GM04504 (cell line): Measurements from ENCODE around the gene GYS1.

Source experiments
- DNase-seq: peaks from one replicate; pipeline ENCODE4 v3.0.0-alpha.2; 2012; ENCODE audit warnings: low read depth

Gene GYS1

DNA sequence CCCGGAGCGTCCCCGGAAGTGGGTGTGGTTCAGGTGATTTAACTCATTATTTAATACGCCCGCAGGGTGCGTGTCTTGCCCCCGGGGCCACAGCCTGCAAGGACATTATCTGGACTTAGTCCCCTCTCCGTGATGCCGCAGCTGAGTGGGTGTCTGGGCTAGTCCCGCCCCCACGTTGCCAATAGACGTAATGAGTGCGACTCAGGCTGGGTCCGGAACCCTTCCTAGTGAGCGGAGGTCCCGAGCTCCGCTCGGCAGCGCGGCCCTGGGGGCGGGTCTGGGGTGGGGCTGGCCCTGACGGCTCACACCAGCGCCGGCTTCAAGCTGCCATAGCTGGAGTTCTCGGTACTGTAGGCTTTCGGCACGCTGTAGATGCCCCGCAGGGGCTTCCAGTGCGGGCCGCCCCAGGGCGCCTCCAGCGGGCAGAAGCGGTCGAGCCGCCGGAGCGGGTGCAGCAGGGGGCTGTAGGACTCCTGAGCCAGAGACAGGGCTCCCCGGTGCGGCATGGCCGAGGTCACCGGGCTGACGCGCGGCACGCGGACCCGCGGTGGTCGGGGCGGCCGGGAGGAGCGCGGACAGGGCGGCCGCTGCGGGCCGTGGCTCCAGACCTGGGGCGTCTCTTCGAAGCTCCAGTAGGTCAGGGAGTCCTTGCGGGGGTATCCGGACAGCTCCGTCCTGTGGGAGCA lies 24.7 kb upstream of the GYS1 start:
- no peak for DNase-seq

DNA sequence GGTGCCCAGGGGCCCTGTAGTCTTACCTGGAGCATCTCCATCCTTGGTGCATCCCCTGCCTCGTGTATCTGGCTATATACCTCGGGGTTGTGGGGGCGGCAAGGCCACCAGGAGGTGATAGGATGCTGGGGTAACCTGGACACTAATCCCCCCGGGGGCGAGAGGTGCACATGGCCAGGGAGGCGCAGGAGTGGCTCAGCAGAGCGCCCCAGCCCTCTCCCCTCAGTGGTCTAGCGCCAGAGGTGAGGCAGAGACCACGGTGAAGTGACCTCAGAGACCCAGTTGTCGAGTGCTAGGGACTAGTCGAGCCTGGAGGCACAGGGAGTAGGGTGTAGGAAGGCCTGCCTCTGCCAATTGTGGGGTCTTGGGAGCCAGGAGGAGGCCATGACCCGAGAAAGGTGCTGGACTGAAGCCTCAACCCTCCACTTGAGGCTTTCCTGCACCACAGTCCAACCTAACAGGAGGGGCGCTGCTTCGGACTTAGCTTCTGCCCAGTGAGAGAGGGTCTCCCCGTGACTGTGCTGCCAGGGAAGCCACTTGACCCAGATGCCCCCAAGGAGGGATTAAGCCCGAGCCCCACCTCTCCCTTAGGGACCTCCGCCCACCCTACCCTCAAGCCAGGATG lies 24.0 kb upstream of the GYS1 start, which contains the start of gene LHB:
Gene LHB, minus strand, starts transcription at position 51 of the 625 bp plus-strand sequence. Its CDS starts 10 bp downstream, at position 41.
- DNase-seq, result no peak

DNA sequence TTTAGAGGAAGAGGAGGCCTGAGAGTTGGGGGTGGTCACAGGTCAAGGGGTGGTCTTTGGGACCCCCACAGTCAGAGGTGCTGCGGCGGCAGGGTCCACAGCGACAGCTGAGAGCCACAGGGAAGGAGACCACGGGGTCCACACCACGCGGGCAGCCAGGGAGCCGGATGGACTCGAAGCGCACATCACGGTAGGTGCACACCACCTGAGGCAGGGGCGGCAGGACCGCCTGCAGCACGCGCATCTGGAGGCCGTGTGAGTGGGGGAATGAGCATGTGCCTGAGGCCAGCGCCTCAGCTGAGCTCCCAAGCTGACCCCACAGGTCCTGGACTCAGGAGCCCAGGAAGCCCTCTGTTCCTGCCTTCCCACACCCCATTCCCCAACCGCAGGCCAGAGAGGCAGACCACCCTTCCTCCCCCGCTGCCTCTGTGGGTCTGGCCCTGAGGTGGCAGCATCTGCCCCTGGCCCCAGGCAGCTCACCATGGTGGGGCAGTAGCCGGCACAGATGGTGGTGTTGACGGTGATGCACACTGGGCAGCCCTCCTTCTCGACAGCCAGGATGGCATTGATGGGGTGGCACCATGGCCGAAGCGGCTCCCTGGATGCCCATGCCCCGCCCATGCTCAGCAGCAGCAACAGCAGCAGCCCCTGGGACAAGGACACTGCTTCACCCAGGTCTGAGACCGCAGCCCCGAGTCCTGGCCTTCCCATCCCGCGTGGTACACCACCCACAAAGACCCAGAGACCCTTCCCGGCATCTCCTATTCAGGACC lies 23.1 kb upstream of the GYS1 start:
- DNase-seq, result no peak

DNA sequence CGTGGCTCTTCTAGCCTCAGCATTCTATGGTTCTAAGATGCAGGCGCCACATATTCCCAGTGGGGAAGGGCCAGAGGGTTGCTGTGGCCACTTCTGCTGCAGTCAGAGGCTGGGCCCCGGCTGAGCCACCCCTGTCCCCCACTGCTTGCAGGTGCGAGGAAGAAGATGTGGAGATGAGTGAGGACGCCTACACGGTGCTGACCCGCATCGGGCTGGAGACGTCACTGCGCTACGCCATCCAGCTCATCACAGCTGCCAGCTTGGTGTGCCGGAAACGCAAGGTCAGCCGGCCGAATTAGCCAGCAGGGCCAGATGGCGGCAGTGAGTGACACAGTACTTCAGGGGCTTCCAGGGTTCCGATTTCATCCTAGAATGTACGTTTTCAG lies 21.8 kb upstream of the GYS1 start:
- DNase-seq, result no peak

DNA sequence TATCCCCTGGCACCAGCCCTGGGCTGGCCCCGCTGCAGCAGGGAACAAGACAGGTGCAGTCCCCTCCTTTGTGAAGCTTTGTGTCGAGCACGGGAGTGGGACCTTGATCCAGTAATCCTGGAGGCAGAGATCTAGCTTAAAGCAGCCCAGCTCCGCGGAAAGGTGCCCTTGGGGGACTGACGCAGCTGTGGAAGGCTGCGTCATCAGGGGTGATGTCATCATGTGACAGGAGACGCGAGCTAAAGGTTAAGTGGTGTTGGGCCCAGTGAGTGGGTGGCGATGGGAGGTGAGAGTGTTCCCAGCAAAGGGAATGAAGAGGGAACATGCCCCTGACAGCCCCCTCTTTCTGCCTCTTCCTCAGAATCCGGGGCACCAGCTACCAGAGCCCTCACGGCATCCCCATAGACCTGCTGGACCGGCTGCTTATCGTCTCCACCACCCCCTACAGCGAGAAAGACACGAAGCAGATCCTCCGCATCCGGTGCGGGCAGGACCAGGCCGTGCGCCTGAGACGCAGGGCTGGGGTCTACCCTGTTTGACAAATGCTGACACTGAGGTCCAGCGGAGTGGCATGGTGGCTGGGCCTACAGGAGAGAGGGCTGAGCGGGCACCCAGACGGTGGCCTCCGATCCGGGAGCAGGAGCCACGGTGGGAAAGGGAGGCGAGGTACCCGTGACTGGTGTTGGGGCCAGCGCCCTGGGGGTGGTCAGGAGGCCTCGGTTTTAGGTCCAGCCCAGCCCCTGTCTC lies 21.2 kb upstream of the GYS1 start:
- no peak for DNase-seq

DNA sequence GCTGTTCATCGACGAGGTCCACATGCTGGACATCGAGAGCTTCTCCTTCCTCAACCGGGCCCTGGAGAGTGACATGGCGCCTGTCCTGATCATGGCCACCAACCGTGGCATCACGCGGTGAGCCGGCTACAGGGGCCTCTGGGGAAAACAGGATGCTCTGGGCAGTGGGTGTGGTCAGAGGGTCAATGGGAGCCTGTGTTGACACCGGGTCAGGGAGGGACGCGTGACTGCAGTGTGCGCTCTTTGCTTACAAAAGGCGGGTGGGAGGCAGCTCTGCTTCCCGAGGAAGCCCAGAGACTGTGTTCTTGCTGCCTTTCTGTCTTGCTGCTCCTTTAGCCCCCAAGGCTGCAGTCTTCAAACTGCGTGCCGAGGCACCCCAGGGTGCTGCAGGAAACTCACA lies 18.1 kb upstream of the GYS1 start:
- no peak for DNase-seq

DNA sequence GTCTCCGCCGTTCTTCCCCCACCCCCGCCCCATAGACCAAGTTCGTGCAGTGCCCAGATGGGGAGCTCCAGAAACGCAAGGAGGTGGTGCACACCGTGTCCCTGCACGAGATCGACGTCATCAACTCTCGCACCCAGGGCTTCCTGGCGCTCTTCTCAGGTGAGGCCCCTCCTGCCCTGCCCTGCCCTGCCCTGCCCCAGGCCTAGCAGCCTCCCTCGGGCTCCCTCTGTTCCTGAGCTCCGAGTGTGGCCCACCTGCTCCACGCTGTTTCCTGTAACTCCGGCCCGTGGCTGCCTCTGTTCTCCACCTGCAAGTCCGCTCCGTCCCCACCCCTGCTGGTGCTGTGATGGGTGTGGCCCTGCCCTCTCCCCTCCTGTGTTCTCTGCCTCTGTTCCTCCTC lies 17.3 kb upstream of the GYS1 start:
- no peak for DNase-seq

DNA sequence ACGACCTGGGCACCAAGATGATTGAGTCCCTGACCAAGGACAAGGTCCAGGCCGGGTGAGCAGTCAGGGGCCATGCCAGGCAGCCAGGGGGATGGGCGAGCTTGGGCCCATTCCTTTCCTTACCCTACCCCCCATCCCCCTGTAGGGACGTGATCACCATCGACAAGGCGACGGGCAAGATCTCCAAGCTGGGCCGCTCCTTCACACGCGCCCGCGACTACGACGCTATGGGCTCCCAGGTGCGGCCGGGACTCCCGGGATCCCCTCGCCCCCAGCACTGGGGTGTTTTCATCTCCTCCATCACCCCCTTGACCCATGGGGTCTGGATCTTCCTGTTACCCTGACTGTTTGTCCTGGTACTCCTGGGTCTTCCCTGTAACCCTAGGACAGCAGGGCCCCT lies 16.7 kb upstream of the GYS1 start:
- DNase-seq, result no peak

DNA sequence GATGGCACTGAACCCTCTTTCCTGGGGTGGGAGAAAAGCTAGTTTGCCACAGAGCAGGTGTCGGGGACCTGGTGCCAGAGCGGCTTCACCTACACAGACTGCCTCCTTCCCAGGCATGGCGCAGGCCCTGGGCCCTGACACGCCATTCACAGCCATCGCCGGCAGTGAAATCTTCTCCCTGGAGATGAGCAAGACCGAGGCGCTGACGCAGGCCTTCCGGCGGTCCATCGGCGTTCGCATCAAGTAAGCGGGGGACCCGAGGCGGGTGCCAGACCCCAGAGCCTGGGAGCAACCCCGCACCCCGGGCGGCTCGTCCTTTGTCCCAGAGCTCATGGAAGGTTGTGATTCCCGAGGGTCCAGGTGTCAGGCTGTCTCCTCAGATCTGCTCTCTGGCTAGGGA lies 13.8 kb upstream of the GYS1 start:
- no peak for DNase-seq

DNA sequence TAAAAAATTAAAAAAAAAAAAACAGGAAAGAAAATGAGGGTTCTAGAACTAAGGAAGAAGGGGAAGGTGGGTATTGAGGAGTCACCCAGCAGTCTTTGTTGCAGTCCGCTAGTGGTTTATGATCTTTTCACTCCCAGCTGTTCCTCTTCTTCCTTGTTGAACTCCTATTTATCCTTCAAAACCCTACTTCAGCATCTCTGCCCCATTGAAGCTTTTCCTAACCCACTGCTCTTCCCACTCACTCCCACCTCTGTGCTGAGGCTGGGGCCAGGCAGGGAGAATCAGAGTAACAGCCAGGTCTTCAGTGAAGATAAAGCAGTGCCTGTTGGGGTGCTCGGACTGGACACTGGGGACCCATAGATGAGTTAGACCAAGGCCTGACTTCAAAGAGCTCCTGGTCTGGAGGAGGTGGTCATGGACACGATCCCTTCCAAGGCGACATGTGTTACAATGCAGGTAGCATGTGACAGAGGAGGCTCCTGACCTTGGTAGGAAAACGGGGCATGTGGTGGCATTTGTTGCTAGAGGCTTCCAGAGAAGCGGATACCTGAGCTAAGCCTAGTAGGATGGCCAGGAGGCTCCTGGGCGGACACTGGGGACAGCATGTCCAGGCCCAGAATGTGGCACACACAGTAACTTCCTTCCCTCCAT lies 12.0 kb upstream of the GYS1 start:
- no peak for DNase-seq

DNA sequence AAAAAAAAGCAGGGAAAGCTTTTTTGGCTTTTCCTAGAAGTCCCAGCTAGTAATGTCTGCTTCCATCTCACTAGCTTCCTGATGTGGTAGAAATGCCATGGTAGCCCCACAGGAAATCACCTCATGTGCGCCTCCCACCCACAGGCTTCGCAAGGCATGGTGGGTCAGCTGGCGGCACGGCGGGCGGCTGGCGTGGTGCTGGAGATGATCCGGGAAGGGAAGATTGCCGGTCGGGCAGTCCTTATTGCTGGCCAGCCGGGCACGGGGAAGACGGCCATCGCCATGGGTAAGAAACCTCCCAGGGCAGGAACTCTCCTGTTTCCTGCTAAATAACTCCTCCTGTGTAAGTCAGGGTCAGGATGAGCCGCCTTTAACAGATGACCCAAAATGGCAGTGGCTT lies 11.0 kb upstream of the GYS1 start:
- DNase-seq, result no peak

DNA sequence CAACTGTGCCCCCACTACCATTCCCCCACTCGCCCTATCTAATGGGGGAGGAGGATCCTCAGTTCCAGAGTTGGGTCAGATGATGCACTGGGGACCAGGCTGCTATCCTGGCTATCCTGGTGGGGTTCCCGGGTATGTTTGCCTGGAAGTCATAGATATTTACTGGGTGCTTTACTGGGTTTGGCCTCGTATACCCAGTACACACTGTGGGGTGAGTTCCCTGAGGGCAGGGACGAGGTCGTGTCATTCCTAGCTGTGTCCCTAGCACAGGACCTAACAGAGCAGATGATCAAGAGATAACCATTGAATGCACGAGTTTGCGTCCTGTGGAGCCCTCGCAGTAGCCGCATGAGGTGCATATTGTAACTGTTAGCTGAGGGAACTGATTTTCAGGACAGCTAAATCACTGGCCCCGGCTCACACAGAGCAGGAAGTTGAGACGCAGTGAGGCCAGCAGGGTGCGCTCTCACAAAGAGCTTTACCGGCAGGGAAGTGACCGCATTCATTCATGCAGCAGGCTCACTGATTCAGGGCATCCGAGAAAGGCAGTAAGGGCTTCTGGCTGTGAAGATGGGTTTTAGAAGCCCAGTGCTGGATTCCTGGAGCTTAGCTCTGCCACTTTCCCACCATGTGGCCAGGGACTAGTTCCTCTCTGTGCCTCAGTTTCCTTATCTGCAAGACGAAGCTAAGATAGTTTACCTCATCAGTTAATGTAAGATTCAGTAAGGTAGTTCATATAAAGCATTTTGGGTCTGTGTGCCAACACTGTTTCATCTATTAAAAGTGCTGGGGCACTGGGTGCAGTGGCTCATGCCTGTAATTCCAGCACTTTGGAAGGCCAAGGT lies 6.6 kb upstream of the GYS1 start:
- DNase-seq, result no peak

DNA sequence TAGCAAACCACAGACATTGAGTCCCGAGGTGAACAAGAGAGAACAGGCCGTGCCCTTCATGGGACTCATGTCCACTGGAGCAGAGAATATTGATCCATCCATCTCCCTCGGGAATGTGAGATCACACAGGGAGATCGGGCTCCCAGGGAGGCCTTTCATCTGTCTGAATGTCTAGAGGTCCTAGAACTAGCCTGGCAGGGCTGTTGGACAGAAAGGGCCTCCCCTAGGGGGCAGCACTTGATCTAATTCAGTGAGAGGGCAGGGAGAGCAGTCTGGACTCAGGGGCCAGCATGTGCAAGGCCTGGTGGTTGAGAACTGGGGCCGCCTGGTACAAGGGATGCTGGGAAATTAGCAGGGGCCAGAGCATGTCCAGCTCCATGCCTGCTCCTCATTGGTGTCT lies 4.9 kb upstream of the GYS1 start:
- no peak for DNase-seq

DNA sequence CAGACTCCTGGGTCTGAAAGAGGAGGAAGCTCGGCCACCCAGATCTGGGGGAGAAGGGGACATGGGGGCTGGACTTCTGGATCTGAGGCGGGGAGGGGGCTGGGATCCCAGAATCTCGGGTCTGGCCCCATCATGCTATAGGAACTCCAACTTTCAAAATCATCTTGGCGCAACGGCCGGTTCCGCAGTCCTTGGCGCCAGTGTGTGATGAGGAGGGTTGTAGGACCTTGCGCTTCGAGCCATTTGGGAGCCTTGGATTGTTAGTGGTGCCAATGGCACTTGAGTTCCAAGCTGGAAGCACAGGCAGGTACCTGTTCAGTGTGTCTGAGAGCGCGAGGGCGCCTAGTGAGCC lies 902 bp upstream of the GYS1 start:
- no peak for DNase-seq

DNA sequence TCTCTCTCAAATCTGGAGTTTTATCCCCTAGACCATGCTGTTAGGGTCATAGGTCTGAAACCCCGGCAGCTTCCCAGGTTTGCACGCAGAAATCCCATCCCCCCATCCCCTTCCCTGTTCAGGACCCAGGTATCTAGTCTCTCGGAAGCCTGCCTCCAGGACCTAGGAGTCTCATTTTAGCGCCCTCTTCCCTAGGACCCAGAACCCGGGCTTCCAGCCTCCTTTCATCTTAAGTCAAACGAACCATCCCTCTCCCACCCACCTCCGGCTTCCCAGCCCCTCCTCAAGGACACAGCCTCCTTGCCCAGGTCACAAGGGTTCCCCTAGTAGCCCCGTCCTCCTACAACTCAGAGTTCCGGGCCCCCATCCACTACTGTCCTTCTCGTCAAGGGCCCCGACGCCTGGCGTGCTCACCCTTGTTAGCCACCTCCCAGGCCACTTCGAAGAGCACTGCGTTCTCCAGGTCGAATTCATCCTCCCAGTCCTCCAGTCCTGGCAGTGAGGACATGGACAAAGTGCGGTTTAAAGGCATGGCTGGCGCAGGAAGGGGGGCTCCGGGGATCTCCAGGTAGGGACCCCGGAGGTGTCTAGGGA lies 431 bp downstream of the GYS1 start:
- DNase-seq, result no peak

DNA sequence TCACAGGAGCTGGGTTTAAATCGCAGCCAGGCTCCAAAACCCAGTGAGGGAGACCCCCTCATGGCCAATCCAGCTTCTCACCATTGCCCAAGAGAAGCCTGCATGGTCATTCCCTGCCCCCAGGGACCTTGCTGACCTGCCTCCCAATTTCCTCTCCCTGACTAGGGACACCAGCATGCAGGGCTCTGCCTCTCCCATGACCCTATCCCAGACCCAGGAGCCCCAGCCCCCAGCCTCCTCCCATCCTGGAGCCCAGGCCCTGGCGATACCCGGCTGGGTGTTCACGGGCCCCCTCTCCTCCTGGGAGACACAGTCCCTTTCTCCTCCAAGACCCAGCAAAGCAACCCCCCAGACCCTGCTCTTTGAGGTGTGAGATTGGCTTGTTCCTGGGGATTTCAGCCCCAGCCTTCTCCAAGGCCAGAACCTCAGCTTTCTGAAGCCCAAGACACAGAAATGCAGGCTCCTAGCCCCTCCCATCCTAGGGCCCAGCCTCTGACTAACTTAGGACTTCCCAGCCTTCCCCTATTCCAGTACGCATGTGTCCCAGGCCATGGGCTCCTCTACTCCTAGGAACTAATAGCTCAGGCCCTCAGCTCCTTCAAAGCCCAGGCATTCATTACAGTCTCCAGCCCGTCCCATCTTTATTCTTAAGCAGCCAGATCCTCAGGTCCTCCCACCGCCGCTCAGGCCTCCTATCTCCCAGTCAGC lies 1.1 kb downstream of the GYS1 start:
- peak; percentile 59 for DNase-seq

DNA sequence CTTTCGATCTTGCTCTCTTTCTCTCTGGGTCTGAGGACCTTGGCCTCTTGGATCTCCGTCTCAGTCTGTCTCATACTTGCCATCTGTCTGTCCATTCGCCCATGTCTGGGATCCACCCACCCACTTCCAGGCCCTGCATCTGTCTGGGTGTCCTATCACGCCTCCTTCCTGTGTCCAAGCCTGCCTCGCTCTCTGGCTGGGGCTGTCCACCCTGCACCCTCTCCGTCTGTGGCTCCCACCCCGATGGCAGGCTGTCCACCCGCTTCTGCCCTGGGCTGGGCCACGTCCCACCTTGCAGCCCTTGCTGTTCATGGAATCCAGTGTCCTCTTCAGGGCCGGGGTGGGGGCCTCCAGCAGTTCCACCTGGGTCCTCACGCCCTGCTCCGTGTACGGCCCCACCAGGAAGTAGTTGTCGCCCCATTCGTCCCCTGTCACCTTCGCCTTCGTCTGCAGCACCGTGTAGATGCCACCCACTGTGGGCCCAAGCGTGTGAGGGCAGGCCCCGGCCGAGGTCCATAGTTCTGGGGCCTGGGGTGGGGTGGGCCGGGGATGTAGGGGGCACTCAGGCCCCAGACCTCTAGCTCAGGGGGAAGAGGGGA lies 2.0 kb downstream of the GYS1 start:
- DNase-seq, result no peak

DNA sequence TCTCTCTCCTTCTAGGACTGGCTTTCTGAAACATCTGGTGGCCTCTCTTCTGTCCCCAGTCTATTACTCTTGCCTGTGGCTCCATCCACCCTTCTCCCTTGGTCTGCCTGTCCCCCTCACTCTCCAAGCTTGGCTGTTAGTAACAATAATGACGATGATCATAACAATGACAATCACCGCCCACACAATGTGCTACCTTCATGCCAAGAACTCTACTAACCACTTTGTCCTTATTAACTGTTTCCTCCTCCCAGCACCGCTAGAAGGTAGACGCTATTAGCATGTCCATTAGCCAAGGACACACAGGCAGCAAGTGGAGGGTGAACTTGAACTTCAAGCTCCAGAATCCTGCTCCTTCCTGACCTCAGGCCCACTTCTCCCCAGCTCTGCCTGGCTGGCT lies 2.7 kb downstream of the GYS1 start:
- no peak for DNase-seq

DNA sequence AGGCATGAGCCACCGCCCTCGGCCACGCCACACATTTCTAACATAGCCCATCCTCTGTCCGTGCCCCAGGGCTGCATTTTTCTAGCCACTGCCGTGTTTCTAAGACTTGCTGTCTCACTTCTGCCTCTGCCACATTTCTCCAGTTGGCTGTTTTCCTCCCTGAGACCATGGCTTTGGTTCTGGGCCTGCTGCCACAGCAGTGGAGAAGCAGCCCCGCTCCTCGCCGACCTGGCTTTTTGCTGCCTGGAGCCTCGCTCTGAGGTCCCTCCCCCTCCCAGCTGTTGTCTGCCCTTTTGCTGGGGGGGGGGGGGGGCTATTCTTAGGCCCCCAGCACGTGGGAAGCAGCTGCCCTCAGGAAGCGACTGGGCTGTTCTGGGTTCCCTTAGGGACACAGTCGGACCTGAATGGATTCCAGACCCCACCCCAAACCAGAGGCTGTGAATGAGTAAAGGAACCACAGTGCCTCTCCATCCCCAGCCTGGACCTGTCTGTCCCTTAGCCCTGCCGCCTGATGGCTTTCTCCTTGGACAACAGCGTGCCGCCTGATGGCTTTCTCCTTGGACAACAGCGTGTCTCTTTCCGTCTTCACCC lies 3.3 kb downstream of the GYS1 start:
- no peak for DNase-seq
